ENCODE data around the gene SNCG. TPM values are rescaled to one million over a fixed set of nuclear protein-coding genes. Genes with fewer than 3 reads are reported as not detected.
"Not testable (repeated sequence)": the region's sequence is repeated elsewhere in the genome, so short reads cannot be mapped to it uniquely, and the experiment has no call there.

Gene SNCG
- total RNA-seq, 2 experiments from 2014 or later, result not detected

DNA sequence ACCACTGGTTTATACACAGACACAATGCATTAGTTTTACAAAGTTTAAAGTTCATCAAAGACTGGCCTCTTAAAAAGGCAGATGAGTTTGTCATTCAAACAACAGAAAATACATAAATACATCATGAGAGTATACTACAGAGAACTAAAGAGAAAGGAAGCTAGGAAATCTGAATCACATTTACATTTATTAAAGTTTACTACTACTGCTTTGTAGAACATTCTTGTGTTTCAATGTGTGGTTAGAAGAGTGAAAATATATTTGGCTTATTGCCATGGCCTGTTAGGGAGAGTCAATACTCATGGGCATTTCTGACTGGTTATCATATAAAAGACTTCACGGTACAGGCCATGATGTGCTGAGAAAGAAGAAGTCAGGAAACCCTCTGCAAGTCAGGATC, 48.7 kb downstream of the SNCG start:
- H3K4me1 Mint-ChIP-seq; H3K27ac Mint-ChIP-seq; H3K9me3 Mint-ChIP-seq; H3K36me3 Mint-ChIP-seq (ENCODE audit: low read depth); CTCF ChIA-PET; H3K4me3 Mint-ChIP-seq; H3K27me3 Mint-ChIP-seq; DNase-seq; POLR2A ChIA-PET: not testable (repeated sequence)

DNA sequence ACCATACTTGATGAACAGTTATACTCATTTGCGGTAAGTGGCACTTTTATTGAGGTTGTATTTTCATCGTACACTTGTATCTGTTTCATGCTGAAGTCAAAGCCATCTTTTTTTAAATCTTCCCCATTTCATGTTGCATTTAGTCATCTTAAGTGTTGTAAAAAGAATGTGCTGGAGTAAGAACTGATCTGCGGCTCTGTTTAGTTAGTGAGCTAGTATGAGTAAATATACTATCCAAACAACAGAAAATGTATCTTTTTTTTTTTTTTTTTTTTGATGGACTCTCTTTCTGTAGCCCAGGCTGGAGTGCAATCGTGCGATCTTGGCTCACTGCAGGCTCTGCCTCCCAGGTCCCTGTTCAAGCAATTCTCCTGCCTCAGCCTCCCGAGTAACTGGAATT, 49.3 kb downstream of the SNCG start:
- H3K9me3 Mint-ChIP-seq; H3K36me3 Mint-ChIP-seq (ENCODE audit: low read depth); DNase-seq; H3K27me3 Mint-ChIP-seq; H3K4me3 Mint-ChIP-seq; POLR2A ChIA-PET; H3K4me1 Mint-ChIP-seq; H3K27ac Mint-ChIP-seq; CTCF ChIA-PET: not testable (repeated sequence)

DNA sequence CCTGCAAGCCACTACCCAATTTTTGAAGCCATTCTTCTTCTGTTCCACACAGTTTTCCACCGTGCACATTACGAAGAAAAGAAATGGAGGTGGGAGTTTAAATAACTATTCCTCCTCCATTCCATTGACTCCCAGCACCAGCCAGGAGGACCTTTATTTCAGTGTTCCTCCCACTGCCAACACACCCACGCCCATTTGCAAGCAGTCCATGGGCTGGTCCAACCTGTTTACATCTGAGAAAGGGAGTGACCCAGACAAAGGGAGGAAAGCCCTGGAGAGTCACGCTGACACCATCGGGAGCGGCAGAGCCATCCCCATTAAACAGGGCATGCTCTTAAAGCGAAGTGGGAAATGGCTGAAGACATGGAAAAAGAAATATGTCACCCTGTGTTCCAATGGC, 49.9 kb downstream of the SNCG start:
- CTCF ChIA-PET; H3K36me3 Mint-ChIP-seq (ENCODE audit: low read depth); POLR2A ChIA-PET; H3K4me1 Mint-ChIP-seq; H3K27ac Mint-ChIP-seq; DNase-seq; H3K9me3 Mint-ChIP-seq; H3K4me3 Mint-ChIP-seq; H3K27me3 Mint-ChIP-seq: not testable (repeated sequence)

DNA sequence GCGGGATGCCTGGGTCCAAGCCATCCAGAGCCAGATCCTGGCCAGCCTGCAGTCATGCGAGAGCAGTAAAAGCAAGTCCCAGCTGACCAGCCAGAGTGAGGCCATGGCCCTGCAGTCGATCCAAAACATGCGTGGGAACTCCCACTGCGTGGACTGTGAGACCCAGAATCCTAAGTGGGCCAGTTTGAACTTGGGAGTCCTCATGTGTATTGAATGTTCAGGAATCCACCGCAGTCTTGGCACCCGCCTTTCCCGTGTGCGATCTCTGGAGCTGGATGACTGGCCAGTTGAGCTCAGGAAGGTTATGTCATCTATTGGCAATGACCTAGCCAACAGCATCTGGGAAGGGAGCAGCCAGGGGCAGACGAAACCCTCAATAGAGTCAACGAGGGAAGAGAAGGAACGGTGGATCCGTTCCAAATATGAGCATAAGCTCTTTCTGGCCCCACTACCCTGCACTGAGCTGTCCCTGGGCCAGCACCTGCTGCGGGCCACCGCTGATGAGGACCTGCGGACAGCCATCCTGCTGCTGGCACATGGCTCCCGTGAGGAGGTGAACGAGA, 50.8 kb downstream of the SNCG start:
- H3K27me3 Mint-ChIP-seq; H3K36me3 Mint-ChIP-seq (ENCODE audit: low read depth); H3K27ac Mint-ChIP-seq; H3K4me3 Mint-ChIP-seq; H3K4me1 Mint-ChIP-seq; H3K9me3 Mint-ChIP-seq; CTCF ChIA-PET; DNase-seq; POLR2A ChIA-PET: not testable (repeated sequence)

Other genes with a start within 250 kb of the SNCG start
- 10 to 100 TPM; 14.8 to 17.2 TPM for gene BMPR1A, start 202.0 kb upstream of the SNCG start, total RNA-seq
- gene MMRN2, start 984 bp upstream of the SNCG start, total RNA-seq, result not detected
- not detected for gene ADIRF, start 9.9 kb downstream of the SNCG start, total RNA-seq
- gene FAM25A, start 61.7 kb downstream of the SNCG start, total RNA-seq, result not detected
- gene GLUD1, start 136.2 kb downstream of the SNCG start, total RNA-seq, result 100 to 1,000 TPM; 111 to 121 TPM
- 10 to 100 TPM; 31.0 to 31.4 TPM for gene SHLD2, start 136.6 kb downstream of the SNCG start, total RNA-seq